ENCODE results near the gene LINC00237.

LINC00237 gene

GRCh38 chr20:21050710-21051109, 55.4 kb downstream of the LINC00237 start:
- Histone ChIP-seq H3K9me3 (ENCODE audit: control insufficient read depth, low read length) (no peaks in the 10 kb centered on the region), H3K4me1 (ENCODE audit: control insufficient read depth, insufficient read depth, low read length) (no peaks in the 10 kb centered on the region), H3K9ac (ENCODE audit: low read length) (no peak overlapping the region), H3K27me3 (ENCODE audit: control insufficient read depth, insufficient read depth, low read length) (peaks cover 8% of the 10 kb centered on the region), H3K36me3 (ENCODE audit: control insufficient read depth, insufficient read depth, low read length) (no peaks in the 10 kb centered on the region), H3K4me3 (ENCODE audit: low read length) (no peak overlapping the region)

- Histone ChIP-seq H3K9ac (ENCODE audit: low read length) (no peak overlapping the region), H3K4me1 (ENCODE audit: control insufficient read depth, insufficient read depth, low read length) (no peaks in the 10 kb centered on the region), H3K4me3 (ENCODE audit: low read length) (no peak overlapping the region), H3K9me3 (ENCODE audit: control insufficient read depth, low read length) (no peaks in the 10 kb centered on the region), H3K36me3 (ENCODE audit: control insufficient read depth, insufficient read depth, low read length) (no peaks in the 10 kb centered on the region), H3K27me3 (ENCODE audit: control insufficient read depth, insufficient read depth, low read length) (peaks cover 8% of the 10 kb centered on the region)
Measured at GRCh38 chr20:21049305-21049828, 56.8 kb downstream of the LINC00237 start.

- no peak overlapping the region for H3K9ac ChIP-seq (ENCODE audit: low read length)
- no peak overlapping the region for H3K4me3 ChIP-seq (ENCODE audit: low read length)
- no peaks in the 10 kb centered on the region for H3K9me3 ChIP-seq (ENCODE audit: control insufficient read depth, low read length)
- H3K4me1 ChIP-seq (ENCODE audit: control insufficient read depth, insufficient read depth, low read length): no peaks in the 10 kb centered on the region
- H3K36me3 ChIP-seq (ENCODE audit: control insufficient read depth, insufficient read depth, low read length): no peaks in the 10 kb centered on the region
- peaks cover 8% of the 10 kb centered on the region for H3K27me3 ChIP-seq (ENCODE audit: control insufficient read depth, insufficient read depth, low read length)
Measured at GRCh38 chr20:21048841-21049273, 57.3 kb downstream of the LINC00237 start.

- Histone ChIP-seq H3K4me1 (ENCODE audit: control insufficient read depth, insufficient read depth, low read length) (no peaks in the 10 kb centered on the region), H3K27me3 (ENCODE audit: control insufficient read depth, insufficient read depth, low read length) (peaks cover 8% of the 10 kb centered on the region), H3K9me3 (ENCODE audit: control insufficient read depth, low read length) (no peaks in the 10 kb centered on the region), H3K4me3 (ENCODE audit: low read length) (no peak overlapping the region), H3K36me3 (ENCODE audit: control insufficient read depth, insufficient read depth, low read length) (no peaks in the 10 kb centered on the region), H3K9ac (ENCODE audit: low read length) (no peak overlapping the region)
Measured at GRCh38 chr20:21047981-21048380, 58.2 kb downstream of the LINC00237 start.

- H3K9me3 ChIP-seq (ENCODE audit: control insufficient read depth, low read length): no peaks in the 10 kb centered on the region
- H3K4me3 ChIP-seq (ENCODE audit: low read length): no peak overlapping the region
- no peak overlapping the region for H3K9ac ChIP-seq (ENCODE audit: low read length)
- H3K36me3 ChIP-seq (ENCODE audit: control insufficient read depth, insufficient read depth, low read length): no peaks in the 10 kb centered on the region
- peaks cover 5% of the 10 kb centered on the region for H3K27me3 ChIP-seq (ENCODE audit: control insufficient read depth, insufficient read depth, low read length)
- no peaks in the 10 kb centered on the region for H3K4me1 ChIP-seq (ENCODE audit: control insufficient read depth, insufficient read depth, low read length)
Measured at GRCh38 chr20:21046413-21047070, 59.6 kb downstream of the LINC00237 start.
